ENCODE data around the gene ANKRD17. TPM values are rescaled to one million over a fixed set of nuclear protein-coding genes. Genes with fewer than 3 reads are reported as not detected.

ANKRD17 gene
- total and polyA plus RNA-seq, 9 of the 15 experiments (the other 6 are each of a cell fraction or from before 2014, with no cell fraction given): 25.5 to 86.9 (median 52.2) TPM

DNA sequence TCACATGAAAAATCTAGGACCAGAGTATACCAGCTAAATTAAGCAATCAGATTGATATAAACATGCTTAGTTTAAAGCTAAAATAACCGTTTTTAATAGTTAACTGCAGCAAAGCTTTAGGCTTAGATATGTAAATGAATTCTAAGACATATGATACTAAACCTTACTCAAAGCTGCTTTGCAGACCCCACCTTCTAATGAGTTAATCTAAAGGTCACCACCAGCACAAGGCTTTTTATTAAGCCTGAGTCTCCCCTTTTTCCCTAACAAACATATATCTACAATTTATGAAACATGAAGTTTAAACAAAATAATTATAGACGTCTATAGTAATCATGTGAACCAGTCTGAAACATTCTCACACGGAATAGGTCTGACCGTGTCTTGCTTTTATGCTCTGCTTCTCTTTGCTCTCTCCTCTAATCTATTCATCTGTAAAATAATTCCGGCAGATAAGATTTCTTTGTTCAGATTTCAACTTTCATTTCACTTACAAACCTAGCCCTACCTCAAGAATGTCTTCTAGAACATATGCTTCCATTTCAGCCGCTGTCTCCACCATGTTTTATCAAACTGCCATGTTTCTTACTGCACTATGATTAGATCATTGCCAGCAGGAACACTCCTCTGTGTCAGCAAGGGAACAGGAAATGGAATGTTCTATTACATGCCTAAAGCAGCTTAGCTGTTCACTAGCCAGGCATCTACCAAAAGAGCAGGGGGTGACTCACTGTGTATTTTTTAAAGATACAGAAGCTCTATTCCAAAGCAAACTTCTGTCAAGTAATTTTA, 35.9 kb downstream of the ANKRD17 start (continued):
- TF ChIP-seq REST (IDR thresholded peaks at IDR 0.05; ENCODE audit: borderline replicate concordance) (no peak), REST (CRISPR knock-in tag; IDR thresholded peaks at IDR 0.05; ENCODE audit: low read depth) (no peak), KAT2B (IDR thresholded peaks at IDR 0.05; ENCODE audit: low read depth, low read length) (no peak), ZNF274 (IDR thresholded peaks at IDR 0.05; ENCODE audit: borderline replicate concordance, low read depth, low read length) (no peak), VEZF1 (CRISPR knock-in tag; IDR thresholded peaks at IDR 0.05) (no peak; the same call in 1 of the 2 replicates), GATAD2A (IDR thresholded peaks at IDR 0.05) (no peak), RBM34 (IDR thresholded peaks at IDR 0.05; ENCODE audit: borderline replicate concordance, insufficient read depth, low read length) (no peak), HLTF (IDR thresholded peaks at IDR 0.05) (no peak), NR2C1 (IDR thresholded peaks at IDR 0.05) (no peak), NR2C1 (tag; IDR thresholded peaks at IDR 0.05) (no peak), ZNF121 (CRISPR knock-in tag; conservative IDR thresholded peaks at IDR 0.05) (no peak), TEAD2 (tag; IDR thresholded peaks at IDR 0.05) (0 out of 2 replicates have a peak, but pooled peaks have one; percentile 30), ATF1 (CRISPR knock-in tag; IDR thresholded peaks at IDR 0.05) (no peak), ATF1 (tag; IDR thresholded peaks at IDR 0.05) (peak; percentile 69), ZFP30 (CRISPR knock-in tag; IDR thresholded peaks at IDR 0.05; ENCODE audit: borderline replicate concordance) (no peak), HMGN3 (IDR thresholded peaks at IDR 0.05; ENCODE audit: borderline replicate concordance, extremely low read depth, insufficient read length, low read depth, low read length) (no peak), GTF2F1 (IDR thresholded peaks at IDR 0.05; ENCODE audit: low read depth, low read length) (peak; percentile 38; the same call in 1 of the 2 replicates), SMARCB1 (IDR thresholded peaks at IDR 0.05; ENCODE audit: insufficient read length, low read depth) (no peak)
- TF ChIP-seq, protein P1, sequence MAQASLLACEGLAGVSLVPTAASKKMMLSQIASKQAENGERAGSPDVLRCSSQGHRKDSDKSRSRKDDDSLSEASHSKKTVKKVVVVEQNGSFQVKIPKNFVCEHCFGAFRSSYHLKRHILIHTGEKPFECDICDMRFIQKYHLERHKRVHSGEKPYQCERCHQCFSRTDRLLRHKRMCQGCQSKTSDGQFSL (CRISPR knock-in tag; IDR thresholded peaks at IDR 0.05): no peak
- TF ChIP-seq, protein P1 (tag; IDR thresholded peaks at IDR 0.05): no peak
